GM12875 (cell line): ENCODE data around the gene SHROOM3.

Source experiments
- H3K4me3 ChIP-seq: one replicate; pipeline ENCODE4 v1.5.1; 2011; ENCODE audit warnings: low read depth, low read length, control low read depth
- TF ChIP-seq, protein P1 (sequence below): IDR thresholded peaks from 2 replicates; pipeline ENCODE4 v1.5.1; 2011; ENCODE audit warnings: low read depth, mild to moderate bottlenecking, control low read depth, inconsistent platforms, low read length, moderate library complexity, borderline replicate concordance; ENCODE audit not compliant: insufficient read depth

SHROOM3 gene

DNA sequence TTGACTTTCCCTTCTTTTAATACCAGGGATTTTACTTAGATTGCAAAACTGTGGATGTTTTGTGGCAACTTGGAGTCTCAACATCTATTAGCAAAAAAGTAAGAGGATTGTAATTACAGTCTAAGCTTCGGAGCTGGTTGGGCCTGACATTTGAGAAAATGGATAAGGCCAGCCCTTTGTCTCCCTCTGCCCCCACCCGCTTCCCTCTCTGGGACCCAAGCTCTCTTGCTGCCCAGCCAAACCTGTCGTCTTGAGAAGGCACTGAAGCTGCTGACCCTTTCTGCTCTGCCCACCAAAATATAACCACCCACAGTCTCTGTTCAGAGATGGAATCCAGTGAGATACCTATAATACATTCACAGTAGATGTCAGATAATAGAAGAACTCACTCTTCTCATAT is 49.6 kb downstream of the SHROOM3 start:
- no peak overlapping the region for H3K4me3 ChIP-seq
- TF ChIP-seq, protein P1, sequence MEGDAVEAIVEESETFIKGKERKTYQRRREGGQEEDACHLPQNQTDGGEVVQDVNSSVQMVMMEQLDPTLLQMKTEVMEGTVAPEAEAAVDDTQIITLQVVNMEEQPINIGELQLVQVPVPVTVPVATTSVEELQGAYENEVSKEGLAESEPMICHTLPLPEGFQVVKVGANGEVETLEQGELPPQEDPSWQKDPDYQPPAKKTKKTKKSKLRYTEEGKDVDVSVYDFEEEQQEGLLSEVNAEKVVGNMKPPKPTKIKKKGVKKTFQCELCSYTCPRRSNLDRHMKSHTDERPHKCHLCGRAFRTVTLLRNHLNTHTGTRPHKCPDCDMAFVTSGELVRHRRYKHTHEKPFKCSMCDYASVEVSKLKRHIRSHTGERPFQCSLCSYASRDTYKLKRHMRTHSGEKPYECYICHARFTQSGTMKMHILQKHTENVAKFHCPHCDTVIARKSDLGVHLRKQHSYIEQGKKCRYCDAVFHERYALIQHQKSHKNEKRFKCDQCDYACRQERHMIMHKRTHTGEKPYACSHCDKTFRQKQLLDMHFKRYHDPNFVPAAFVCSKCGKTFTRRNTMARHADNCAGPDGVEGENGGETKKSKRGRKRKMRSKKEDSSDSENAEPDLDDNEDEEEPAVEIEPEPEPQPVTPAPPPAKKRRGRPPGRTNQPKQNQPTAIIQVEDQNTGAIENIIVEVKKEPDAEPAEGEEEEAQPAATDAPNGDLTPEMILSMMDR = no peak

DNA sequence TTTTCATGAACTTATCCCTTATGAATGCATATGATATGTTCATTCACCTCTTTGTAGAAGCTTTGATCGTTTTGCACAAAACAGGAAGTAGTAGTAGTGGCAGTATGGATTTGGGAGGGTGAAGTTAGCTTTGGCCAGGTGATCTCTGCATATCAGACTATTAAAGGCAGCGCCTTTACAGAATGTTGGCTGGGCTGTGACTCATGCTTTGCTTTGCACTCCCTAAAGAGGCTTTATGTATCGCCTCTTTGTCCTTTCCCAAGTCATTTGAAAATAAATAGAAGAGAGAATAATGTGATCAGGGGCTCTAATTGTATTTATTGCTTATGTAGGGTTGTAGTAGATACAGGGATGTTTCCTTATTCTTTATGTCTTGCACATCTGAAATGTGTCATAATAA is 50.4 kb downstream of the SHROOM3 start:
- no peak overlapping the region for H3K4me3 ChIP-seq
- TF ChIP-seq, protein P1 = no peak

DNA sequence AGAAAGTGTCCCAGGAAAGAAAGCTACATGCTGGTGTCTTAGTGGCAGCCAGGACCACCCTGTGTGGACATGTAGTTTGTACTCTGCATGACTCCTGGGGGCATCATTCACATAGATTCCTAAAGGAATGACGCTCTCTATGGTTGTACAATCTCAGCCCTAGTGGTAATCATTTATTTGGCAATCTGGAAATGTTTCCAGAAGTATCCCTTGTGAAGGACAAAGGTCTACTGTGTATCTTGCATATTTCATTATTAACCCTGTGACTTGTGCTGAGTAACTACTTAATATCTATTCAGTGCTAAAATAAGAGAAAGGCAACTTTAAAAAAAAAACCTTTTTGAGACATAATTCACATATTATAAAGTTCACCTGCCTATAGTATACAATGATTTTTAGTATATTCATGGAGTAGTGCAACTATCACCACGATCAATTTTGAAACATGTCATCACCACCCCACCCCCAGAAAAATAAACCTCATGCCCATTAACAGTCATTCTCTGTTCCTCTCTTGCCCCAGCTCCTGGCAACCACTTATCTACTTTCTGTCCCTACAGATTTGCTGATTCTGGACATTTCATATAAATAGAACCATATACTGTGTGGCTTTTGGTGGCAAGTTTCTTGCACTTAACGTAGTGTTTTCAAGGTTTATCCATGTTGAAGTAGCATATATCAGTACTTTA is 51.7 kb downstream of the SHROOM3 start:
- TF ChIP-seq, protein P1 = no peak
- H3K4me3 ChIP-seq = no peak overlapping the region

DNA sequence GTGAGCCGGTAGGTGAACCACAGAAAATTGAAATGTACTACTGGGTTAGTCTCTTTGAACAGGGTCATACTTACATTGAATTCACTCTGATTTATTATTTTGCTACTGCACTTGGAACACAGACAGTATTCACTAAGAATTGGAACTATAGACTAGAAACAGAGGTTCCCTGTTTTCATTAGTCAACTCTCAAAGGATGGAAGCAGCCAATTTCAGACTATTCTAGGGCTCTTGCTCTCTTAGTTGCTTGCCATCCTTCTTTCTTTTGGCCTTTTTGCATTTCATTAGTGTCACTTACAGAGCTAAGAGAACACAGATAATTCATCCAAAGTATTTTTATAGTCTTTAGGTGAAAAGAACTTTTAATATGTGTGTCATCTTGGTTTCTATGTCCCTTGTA is 52.6 kb downstream of the SHROOM3 start:
- TF ChIP-seq, protein P1 = no peak

DNA sequence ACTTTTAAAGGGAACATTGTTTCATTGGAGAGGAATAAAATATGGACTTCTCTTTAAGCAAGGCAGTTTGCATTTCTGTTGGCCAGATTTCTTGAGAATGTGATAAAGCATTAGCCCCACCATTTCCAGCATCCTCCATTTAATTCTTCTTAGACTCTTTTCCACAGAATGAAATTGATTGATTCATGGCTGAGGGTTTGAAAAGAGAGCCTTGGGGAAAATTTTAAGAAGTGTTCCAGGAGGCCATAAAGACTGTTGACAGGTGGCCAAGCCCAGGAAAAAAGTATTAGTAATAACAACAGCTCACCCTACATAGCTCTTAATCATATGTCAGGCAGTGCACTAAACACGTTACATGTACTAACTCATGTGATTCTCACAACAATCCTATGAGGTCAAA is 53.4 kb downstream of the SHROOM3 start:
- TF ChIP-seq, protein P1 = no peak
- no peak overlapping the region for H3K4me3 ChIP-seq

More for the DNA sequence above, 52.6 kb downstream of the SHROOM3 start:
- no peak overlapping the region for H3K4me3 ChIP-seq

DNA sequence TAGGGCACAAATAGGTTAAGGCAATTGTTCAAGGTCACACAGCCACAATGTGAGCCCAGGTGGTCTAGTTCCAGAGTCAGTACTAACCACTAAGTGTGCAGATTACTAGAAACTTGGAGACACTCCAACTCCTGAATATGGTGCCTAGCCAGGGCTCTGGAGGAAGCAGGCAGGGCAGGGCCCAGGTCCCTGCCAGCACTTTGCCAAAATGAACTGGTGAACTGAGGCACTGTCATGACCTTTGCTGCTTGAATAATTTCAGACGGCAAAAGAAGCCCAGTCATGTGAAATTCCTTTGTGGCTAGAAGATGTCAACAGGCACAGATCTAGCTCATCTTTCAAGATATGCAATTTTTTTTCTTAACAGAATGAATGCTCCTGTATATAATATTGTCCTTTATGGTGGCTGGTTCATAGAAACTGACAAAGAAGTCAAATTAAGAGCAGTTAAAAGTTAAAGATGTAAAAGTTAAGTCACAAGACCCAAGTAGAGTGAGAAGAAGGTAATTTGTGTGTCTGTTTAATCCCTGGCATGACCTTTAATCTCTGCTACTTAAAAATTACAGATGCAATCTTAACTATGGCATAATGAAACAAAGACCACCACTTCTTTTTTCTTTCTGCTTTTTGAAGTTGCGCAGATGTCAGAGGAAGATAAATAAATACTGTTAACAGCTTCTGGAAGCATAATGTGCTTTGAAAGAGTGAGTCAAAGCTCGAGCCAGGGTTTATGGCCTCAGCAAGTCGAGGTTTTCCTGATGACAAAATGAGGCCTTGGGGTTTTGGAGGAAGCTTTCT is 54.1 kb downstream of the SHROOM3 start:
- TF ChIP-seq, protein P1 = no peak
- no peak overlapping the region for H3K4me3 ChIP-seq
